NT2/D1 (cell line): ENCODE results near the gene CHST8.

Experiments
- SUZ12 ChIP-seq: IDR thresholded peaks from 2 replicates; pipeline ENCODE4 v1.6.1; 2011; ENCODE audit not compliant: insufficient read length, insufficient read depth; ENCODE audit errors: extremely low read depth
- YY1 ChIP-seq: IDR thresholded peaks from 2 replicates; pipeline ENCODE4 v1.6.1; 2011; ENCODE audit not compliant: insufficient read length, insufficient read depth
- ZNF274 ChIP-seq: IDR thresholded peaks from 2 replicates; pipeline ENCODE4 v1.6.1; 2011; ENCODE audit warnings: mild to moderate bottlenecking, low read depth, low read length

GRCh38 chr19:33759356-33759755 lies 137.6 kb downstream of the CHST8 start:
- TF ChIP-seq SUZ12: no peak
- TF ChIP-seq ZNF274: no peak
- no peak for TF ChIP-seq YY1
